Thyroid gland (tissue), 4 donors: ENCODE data around the gene PDPK1.

Experiments
- POLR2A ChIP-seq, 2 donors: fragments of 450-650 bp; IDR thresholded peaks; one replicate each; pipeline ENCODE4 v1.6.1; 2017; ENCODE audit warnings: antibody characterized with exemption in 2 of 2, mild to moderate bottlenecking in 2 of 2, moderate library complexity in 1 of 2
- TF ChIP-seq, protein P1 (sequence below), 6 experiments: fragments of 200-600 bp in 3 of 6; fragments of 450-650 bp in 3 of 6; sonication (generic) in 3 of 6; IDR thresholded peaks; one replicate each; pipeline ENCODE4 v1.5.1; 2016 to 2019; ENCODE audit warnings: antibody characterized with exemption in 6 of 6, mild to moderate bottlenecking in 2 of 6, inconsistent platforms in 1 of 6, moderate library complexity in 1 of 6

DNA sequence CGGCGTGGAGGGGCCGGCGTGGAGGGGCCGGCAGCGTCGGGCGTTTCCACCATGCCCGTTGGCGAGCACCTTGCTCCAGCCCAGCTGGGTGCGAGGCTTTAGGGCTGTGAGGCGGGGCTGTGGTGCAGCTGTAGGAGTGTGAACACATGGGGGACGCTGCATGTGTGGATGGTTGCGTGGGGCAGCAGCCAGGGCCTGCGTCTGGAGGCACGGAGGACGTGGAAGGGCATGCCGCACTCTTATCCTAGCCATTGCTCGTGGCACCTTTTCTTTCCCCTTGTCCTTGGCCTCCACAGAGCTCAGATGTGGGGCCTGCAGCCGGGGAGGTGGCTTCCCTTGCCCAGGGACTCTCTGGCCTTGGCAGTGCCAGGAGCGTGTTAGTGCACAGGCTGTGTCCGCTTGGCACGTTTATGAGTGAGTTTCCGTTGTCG is 47.8 kb downstream of the PDPK1 start:
- TF ChIP-seq, protein P1, sequence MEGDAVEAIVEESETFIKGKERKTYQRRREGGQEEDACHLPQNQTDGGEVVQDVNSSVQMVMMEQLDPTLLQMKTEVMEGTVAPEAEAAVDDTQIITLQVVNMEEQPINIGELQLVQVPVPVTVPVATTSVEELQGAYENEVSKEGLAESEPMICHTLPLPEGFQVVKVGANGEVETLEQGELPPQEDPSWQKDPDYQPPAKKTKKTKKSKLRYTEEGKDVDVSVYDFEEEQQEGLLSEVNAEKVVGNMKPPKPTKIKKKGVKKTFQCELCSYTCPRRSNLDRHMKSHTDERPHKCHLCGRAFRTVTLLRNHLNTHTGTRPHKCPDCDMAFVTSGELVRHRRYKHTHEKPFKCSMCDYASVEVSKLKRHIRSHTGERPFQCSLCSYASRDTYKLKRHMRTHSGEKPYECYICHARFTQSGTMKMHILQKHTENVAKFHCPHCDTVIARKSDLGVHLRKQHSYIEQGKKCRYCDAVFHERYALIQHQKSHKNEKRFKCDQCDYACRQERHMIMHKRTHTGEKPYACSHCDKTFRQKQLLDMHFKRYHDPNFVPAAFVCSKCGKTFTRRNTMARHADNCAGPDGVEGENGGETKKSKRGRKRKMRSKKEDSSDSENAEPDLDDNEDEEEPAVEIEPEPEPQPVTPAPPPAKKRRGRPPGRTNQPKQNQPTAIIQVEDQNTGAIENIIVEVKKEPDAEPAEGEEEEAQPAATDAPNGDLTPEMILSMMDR (IDR thresholded peaks at IDR 0.05): no peak
- no peak for TF ChIP-seq POLR2A (IDR thresholded peaks at IDR 0.05)
